ENCODE results near the gene LIN7B.

Gene LIN7B

GRCh38 chr19:49113762-49114629, at the start of gene LIN7B:
Gene LIN7B, plus strand, starts transcription at chr19:49114370. Its CDS starts 35 bp downstream, at chr19:49114405.
- peak; percentile 30 to 60 for DNase-seq

- no peak for DNase-seq
Measured at GRCh38 chr19:49064768-49065611, 49.2 kb upstream of the LIN7B start, which contains the start of gene NTF4. Gene NTF4, minus strand, starts transcription at chr19:49064818. Its CDS starts 2,821 bp downstream, at chr19:49061997.

- DNase-seq = no peak
Measured at GRCh38 chr19:49065905-49066512, 48.2 kb upstream of the LIN7B start.

GRCh38 chr19:49067554-49067953, 46.6 kb upstream of the LIN7B start:
- no peak for DNase-seq

GRCh38 chr19:49069026-49069425, 45.1 kb upstream of the LIN7B start:
- no peak for DNase-seq

- DNase-seq = no peak
Measured at GRCh38 chr19:49070416-49070815, 43.8 kb upstream of the LIN7B start.

- no peak for DNase-seq
Measured at GRCh38 chr19:49071860-49072547, 42.2 kb upstream of the LIN7B start.

- DNase-seq = peak in 1 of 2 experiments; percentile 25
Measured at GRCh38 chr19:49073514-49074378, 40.4 kb upstream of the LIN7B start.

- peak in 1 of 2 experiments; percentile 15 for DNase-seq
Measured at GRCh38 chr19:49074869-49075268, 39.3 kb upstream of the LIN7B start.

GRCh38 chr19:49080392-49080791, 33.8 kb upstream of the LIN7B start:
- no peak for DNase-seq

- no peak for DNase-seq
Measured at GRCh38 chr19:49081273-49081672, 32.9 kb upstream of the LIN7B start.

GRCh38 chr19:49084206-49085019, 29.8 kb upstream of the LIN7B start:
- DNase-seq = no peak

- DNase-seq = peak; percentile 96 to 98
Measured at GRCh38 chr19:49085020-49085867, 28.9 kb upstream of the LIN7B start, which contains the start of gene SNRNP70. Gene SNRNP70, plus strand, starts transcription at chr19:49085451. Its CDS starts 964 bp downstream, at chr19:49086415.

GRCh38 chr19:49085868-49086232, 28.3 kb upstream of the LIN7B start:
- no peak for DNase-seq

- no peak for DNase-seq
Measured at GRCh38 chr19:49086296-49086695, 27.9 kb upstream of the LIN7B start.

GRCh38 chr19:49091391-49092038, 22.7 kb upstream of the LIN7B start:
- no peak for DNase-seq

GRCh38 chr19:49092686-49093085, 21.5 kb upstream of the LIN7B start:
- DNase-seq = no peak

GRCh38 chr19:49094505-49095482, 19.4 kb upstream of the LIN7B start:
- no peak for DNase-seq

Data from AML-193 (cell line).